ENCODE measurements around the gene PEX11B. TPM values are rescaled to one million over a fixed set of nuclear protein-coding genes. Genes with fewer than 3 reads are reported as not detected.

The PEX11B gene
- total and polyA plus RNA-seq, 2 experiments from 2014 or later: 7.4 to 9.1 TPM

DNA sequence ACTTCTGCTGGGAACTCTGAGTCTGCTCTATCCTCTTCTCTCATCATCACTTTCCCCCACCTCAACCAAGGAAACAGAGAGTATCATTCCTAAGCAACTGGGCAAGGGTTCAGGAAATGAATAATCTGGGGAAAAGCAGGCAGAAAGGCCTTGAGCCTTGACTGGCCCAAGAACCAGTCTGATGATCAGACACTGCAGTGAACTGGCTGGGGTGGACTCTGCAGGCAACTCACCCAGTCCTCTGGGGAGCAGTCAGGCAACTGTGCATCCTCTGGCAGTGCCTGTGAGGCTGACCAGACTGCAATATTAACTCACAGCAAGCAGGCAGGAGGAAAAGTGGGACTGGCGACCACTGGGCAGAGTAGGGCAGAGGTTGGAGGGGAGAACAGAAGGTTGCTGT lies 33.8 kb downstream of the PEX11B start:
- peaks cover 29% of the 10 kb centered on the region for H3K27me3 ChIP-seq (ENCODE audit: insufficient read depth)
- no peaks in the 10 kb centered on the region for H3K9me3 Mint-ChIP-seq
- peaks cover 18% of the 10 kb centered on the region for H3K27me3 Mint-ChIP-seq (ENCODE audit: insufficient read depth, low read depth, poor library complexity)
- no peaks in the 10 kb centered on the region for H3F3A ChIP-seq (replicated peaks; ENCODE audit: low read depth)
- no peaks in the 10 kb centered on the region for H3K36me3 ChIP-seq (ENCODE audit: insufficient read depth)
- H4K20me1 ChIP-seq (replicated peaks; ENCODE audit: insufficient read depth): no peaks in the 10 kb centered on the region
- TF ChIP-seq CREB1 (CRISPR knock-in tag; IDR thresholded peaks at IDR 0.05; ENCODE audit: low read depth) (no peak), ZNF331 (CRISPR knock-in tag; IDR thresholded peaks at IDR 0.05; ENCODE audit: low read depth) (no peak), STAT1 (IDR thresholded peaks at IDR 0.05; ENCODE audit: unreplicated experiment) (no peak), POLR2AphosphoS5 (IDR thresholded peaks at IDR 0.05; ENCODE audit: low read depth) (no peak)
- TF ChIP-seq, protein P1, sequence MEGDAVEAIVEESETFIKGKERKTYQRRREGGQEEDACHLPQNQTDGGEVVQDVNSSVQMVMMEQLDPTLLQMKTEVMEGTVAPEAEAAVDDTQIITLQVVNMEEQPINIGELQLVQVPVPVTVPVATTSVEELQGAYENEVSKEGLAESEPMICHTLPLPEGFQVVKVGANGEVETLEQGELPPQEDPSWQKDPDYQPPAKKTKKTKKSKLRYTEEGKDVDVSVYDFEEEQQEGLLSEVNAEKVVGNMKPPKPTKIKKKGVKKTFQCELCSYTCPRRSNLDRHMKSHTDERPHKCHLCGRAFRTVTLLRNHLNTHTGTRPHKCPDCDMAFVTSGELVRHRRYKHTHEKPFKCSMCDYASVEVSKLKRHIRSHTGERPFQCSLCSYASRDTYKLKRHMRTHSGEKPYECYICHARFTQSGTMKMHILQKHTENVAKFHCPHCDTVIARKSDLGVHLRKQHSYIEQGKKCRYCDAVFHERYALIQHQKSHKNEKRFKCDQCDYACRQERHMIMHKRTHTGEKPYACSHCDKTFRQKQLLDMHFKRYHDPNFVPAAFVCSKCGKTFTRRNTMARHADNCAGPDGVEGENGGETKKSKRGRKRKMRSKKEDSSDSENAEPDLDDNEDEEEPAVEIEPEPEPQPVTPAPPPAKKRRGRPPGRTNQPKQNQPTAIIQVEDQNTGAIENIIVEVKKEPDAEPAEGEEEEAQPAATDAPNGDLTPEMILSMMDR (conservative IDR thresholded peaks at IDR 0.05; ENCODE audit: low read depth in 2 of 2): no peak
- TF ChIP-seq, protein P2, sequence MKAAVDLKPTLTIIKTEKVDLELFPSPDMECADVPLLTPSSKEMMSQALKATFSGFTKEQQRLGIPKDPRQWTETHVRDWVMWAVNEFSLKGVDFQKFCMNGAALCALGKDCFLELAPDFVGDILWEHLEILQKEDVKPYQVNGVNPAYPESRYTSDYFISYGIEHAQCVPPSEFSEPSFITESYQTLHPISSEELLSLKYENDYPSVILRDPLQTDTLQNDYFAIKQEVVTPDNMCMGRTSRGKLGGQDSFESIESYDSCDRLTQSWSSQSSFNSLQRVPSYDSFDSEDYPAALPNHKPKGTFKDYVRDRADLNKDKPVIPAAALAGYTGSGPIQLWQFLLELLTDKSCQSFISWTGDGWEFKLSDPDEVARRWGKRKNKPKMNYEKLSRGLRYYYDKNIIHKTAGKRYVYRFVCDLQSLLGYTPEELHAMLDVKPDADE (IDR thresholded peaks at IDR 0.05): no peak
- TF ChIP-seq, protein P3, sequence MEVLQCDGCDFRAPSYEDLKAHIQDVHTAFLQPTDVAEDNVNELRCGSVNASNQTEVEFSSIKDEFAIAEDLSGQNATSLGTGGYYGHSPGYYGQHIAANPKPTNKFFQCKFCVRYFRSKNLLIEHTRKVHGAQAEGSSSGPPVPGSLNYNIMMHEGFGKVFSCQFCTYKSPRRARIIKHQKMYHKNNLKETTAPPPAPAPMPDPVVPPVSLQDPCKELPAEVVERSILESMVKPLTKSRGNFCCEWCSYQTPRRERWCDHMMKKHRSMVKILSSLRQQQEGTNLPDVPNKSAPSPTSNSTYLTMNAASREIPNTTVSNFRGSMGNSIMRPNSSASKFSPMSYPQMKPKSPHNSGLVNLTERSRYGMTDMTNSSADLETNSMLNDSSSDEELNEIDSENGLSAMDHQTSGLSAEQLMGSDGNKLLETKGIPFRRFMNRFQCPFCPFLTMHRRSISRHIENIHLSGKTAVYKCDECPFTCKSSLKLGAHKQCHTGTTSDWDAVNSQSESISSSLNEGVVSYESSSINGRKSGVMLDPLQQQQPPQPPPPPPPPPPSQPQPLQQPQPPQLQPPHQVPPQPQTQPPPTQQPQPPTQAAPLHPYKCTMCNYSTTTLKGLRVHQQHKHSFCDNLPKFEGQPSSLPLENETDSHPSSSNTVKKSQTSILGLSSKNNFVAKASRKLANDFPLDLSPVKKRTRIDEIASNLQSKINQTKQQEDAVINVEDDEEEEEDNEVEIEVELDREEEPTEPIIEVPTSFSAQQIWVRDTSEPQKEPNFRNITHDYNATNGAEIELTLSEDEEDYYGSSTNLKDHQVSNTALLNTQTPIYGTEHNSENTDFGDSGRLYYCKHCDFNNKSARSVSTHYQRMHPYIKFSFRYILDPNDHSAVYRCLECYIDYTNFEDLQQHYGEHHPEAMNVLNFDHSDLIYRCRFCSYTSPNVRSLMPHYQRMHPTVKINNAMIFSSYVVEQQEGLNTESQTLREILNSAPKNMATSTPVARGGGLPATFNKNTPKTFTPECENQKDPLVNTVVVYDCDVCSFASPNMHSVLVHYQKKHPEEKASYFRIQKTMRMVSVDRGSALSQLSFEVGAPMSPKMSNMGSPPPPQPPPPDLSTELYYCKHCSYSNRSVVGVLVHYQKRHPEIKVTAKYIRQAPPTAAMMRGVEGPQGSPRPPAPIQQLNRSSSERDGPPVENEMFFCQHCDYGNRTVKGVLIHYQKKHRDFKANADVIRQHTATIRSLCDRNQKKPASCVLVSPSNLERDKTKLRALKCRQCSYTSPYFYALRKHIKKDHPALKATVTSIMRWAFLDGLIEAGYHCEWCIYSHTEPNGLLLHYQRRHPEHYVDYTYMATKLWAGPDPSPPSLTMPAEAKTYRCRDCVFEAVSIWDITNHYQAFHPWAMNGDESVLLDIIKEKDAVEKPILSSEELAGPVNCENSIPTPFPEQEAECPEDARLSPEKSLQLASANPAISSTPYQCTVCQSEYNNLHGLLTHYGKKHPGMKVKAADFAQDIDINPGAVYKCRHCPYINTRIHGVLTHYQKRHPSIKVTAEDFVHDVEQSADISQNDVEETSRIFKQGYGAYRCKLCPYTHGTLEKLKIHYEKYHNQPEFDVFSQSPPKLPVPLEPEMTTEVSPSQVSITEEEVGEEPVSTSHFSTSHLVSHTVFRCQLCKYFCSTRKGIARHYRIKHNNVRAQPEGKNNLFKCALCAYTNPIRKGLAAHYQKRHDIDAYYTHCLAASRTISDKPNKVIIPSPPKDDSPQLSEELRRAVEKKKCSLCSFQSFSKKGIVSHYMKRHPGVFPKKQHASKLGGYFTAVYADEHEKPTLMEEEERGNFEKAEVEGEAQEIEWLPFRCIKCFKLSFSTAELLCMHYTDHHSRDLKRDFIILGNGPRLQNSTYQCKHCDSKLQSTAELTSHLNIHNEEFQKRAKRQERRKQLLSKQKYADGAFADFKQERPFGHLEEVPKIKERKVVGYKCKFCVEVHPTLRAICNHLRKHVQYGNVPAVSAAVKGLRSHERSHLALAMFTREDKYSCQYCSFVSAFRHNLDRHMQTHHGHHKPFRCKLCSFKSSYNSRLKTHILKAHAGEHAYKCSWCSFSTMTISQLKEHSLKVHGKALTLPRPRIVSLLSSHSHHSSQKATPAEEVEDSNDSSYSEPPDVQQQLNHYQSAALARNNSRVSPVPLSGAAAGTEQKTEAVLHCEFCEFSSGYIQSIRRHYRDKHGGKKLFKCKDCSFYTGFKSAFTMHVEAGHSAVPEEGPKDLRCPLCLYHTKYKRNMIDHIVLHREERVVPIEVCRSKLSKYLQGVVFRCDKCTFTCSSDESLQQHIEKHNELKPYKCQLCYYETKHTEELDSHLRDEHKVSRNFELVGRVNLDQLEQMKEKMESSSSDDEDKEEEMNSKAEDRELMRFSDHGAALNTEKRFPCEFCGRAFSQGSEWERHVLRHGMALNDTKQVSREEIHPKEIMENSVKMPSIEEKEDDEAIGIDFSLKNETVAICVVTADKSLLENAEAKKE (CRISPR knock-in tag; IDR thresholded peaks at IDR 0.05): no peak
- no peak overlapping the region for H3K4me3 ChIP-seq
- no peak overlapping the region for H3K4me2 ChIP-seq
- H3K4me1 ChIP-seq (ENCODE audit: insufficient read depth): peaks cover 19% of the 10 kb centered on the region
- no peak overlapping the region for H2AFZ ChIP-seq
- H3K27ac Mint-ChIP-seq: no peak overlapping the region
- H3K27ac ChIP-seq (ENCODE audit: low read depth): no peak overlapping the region
- peaks cover 27% of the 10 kb centered on the region for H3K4me1 Mint-ChIP-seq
- H3K9me2 ChIP-seq (ENCODE audit: insufficient read depth): no peaks in the 10 kb centered on the region
- H3K4me3 Mint-ChIP-seq: peak overlapping the region; percentile 84; the same call in 1 of the 3 replicates
- no peaks in the 10 kb centered on the region for H3K79me2 ChIP-seq (replicated peaks; ENCODE audit: insufficient read depth)
- ATAC-seq: no peak
- no peaks in the 10 kb centered on the region for H3K36me3 Mint-ChIP-seq (ENCODE audit: low read depth)
- DNase-seq (ENCODE audit: low spot score): no peak
